HL-60 (cell line): ENCODE measurements around the gene CTIF.

Source experiments
- DNase-seq, 2 experiments: peaks; one replicate each; pipeline ENCODE4 v3.0.0-alpha.2; 2010 to 2020; ENCODE audit warnings: low read depth in 1 of 2, low spot score in 1 of 2
- H3K27ac ChIP-seq: fragments of 250-450 bp; sonication (Bioruptor Pico); replicated peaks from 2 replicates; pipeline ENCODE4 v1.5.1; 2020; ENCODE audit warnings: mild to moderate bottlenecking, moderate library complexity
- H3K27me3 ChIP-seq: fragments of 250-450 bp; sonication (Bioruptor Pico); 2 replicates; pipeline ENCODE4 v1.5.1; 2021; ENCODE audit warnings: mild to moderate bottlenecking, moderate library complexity; ENCODE audit not compliant: insufficient read depth, poor library complexity, severe bottlenecking
- H3K4me3 ChIP-seq: replicated peaks from 2 replicates; pipeline ENCODE4 v1.5.1; 2011; ENCODE audit warnings: mild to moderate bottlenecking, control low read depth, low read length; ENCODE audit not compliant: insufficient read depth
- CTCF ChIP-seq: IDR thresholded peaks from one replicate; pipeline ENCODE4 v1.5.1; 2011; ENCODE audit warnings: low read length, control low read depth, inconsistent platforms; ENCODE audit not compliant: insufficient read depth
- GABPA ChIP-seq: IDR thresholded peaks from 2 replicates; pipeline ENCODE4 v1.6.1; 2012; ENCODE audit warnings: low read depth
- POLR2AphosphoS5 ChIP-seq: IDR thresholded peaks from 2 replicates; pipeline ENCODE4 v1.6.1; 2012; ENCODE audit warnings: low read depth
- SPI1 ChIP-seq: IDR thresholded peaks from 2 replicates; pipeline ENCODE4 v1.6.1; 2012; ENCODE audit warnings: low read depth, mild to moderate bottlenecking, borderline replicate concordance
- TF ChIP-seq, protein P1 (sequence below): IDR thresholded peaks from 2 replicates; pipeline ENCODE4 v1.6.1; 2012; ENCODE audit warnings: low read depth; ENCODE audit not compliant: insufficient replicate concordance

CTIF gene

GRCh38 chr18:48555465-48555995 is 16.7 kb downstream of the CTIF start:
- no peak for DNase-seq
- Histone ChIP-seq H3K4me3 (no peak overlapping the region), H3K27ac (no peak overlapping the region), H3K27me3 (no peaks in the 10 kb centered on the region)
- TF ChIP-seq, protein P1, sequence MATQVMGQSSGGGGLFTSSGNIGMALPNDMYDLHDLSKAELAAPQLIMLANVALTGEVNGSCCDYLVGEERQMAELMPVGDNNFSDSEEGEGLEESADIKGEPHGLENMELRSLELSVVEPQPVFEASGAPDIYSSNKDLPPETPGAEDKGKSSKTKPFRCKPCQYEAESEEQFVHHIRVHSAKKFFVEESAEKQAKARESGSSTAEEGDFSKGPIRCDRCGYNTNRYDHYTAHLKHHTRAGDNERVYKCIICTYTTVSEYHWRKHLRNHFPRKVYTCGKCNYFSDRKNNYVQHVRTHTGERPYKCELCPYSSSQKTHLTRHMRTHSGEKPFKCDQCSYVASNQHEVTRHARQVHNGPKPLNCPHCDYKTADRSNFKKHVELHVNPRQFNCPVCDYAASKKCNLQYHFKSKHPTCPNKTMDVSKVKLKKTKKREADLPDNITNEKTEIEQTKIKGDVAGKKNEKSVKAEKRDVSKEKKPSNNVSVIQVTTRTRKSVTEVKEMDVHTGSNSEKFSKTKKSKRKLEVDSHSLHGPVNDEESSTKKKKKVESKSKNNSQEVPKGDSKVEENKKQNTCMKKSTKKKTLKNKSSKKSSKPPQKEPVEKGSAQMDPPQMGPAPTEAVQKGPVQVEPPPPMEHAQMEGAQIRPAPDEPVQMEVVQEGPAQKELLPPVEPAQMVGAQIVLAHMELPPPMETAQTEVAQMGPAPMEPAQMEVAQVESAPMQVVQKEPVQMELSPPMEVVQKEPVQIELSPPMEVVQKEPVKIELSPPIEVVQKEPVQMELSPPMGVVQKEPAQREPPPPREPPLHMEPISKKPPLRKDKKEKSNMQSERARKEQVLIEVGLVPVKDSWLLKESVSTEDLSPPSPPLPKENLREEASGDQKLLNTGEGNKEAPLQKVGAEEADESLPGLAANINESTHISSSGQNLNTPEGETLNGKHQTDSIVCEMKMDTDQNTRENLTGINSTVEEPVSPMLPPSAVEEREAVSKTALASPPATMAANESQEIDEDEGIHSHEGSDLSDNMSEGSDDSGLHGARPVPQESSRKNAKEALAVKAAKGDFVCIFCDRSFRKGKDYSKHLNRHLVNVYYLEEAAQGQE, result no peak
- TF ChIP-seq CTCF, result no peak
- TF ChIP-seq GABPA, result no peak
- TF ChIP-seq POLR2AphosphoS5, result no peak
- no peak for TF ChIP-seq SPI1

GRCh38 chr18:48557640-48558174 is 18.9 kb downstream of the CTIF start:
- TF ChIP-seq, protein P1, result no peak
- Histone ChIP-seq H3K27me3 (no peaks in the 10 kb centered on the region), H3K27ac (no peak overlapping the region), H3K4me3 (no peak overlapping the region)
- DNase-seq, result no peak

- H3K4me3 ChIP-seq, result no peak overlapping the region
- no peak for DNase-seq
- TF ChIP-seq GABPA (no peak), POLR2AphosphoS5 (no peak), CTCF (no peak), SPI1 (no peak)
- TF ChIP-seq, protein P1, result no peak
Observed at GRCh38 chr18:48558248-48558647, 19.4 kb downstream of the CTIF start.

DNA sequence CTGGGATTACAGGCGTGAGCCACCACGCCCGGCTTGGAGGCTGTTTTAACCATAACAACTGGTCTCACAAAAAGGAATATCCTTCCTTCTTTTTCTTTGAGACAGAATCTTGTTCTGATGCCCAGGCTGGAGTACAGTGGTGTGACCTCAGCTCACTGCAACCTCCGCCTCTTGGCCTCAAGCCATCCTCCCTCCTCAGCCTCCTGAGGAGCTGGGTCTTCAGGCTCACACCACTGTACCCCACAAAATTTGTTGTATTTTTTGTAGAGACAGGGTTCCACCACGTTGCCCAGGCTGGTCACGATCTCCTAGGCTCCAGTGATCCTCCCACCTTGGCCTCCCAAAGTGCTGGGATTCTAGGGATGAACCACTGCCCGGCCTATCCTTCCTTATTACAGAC is 21.7 kb downstream of the CTIF start:
- TF ChIP-seq GABPA (no peak), POLR2AphosphoS5 (no peak), CTCF (no peak), SPI1 (no peak)
- TF ChIP-seq, protein P1, result no peak
- H3K27me3 ChIP-seq, result no peaks in the 10 kb centered on the region
- H3K4me3 ChIP-seq, result no peak overlapping the region
- no peak overlapping the region for H3K27ac ChIP-seq
- DNase-seq, result no peak

More at GRCh38 chr18:48558248-48558647, 19.4 kb downstream of the CTIF start:
- H3K27me3 ChIP-seq, result no peaks in the 10 kb centered on the region
- no peak overlapping the region for H3K27ac ChIP-seq
